ENCODE results near the gene BRD3. TPM values are rescaled to one million over a fixed set of nuclear protein-coding genes. Genes with fewer than 3 reads are reported as not detected.

The BRD3 gene
- total RNA-seq, 4 donors from 2014 or later, result 17.6 to 52.9 (median 29.0) TPM

- 94% methylated on average over 13 of the region's 13 CpGs for WGBS
- Histone ChIP-seq H3K4me3 (no peak overlapping the region), H3K36me3 (no peaks in the 10 kb centered on the region), H3K27ac (no peak overlapping the region), H3K4me1 (peaks cover 22% of the 10 kb centered on the region), H3K27me3 (no peaks in the 10 kb centered on the region), H3K9me3 (no peaks in the 10 kb centered on the region)
- TF ChIP-seq CTCF (IDR thresholded peaks at IDR 0.05) (no peak), POLR2AphosphoS5 (IDR thresholded peaks at IDR 0.05) (no peak), EP300 (IDR thresholded peaks at IDR 0.05) (no peak), POLR2A (IDR thresholded peaks at IDR 0.05) (no peak)
- DNase-seq (ENCODE audit: low spot score in 2 of 2), result no peak
Measured at GRCh38 chr9:133986774-133987445, 80.9 kb downstream of the BRD3 start.

GRCh38 chr9:133986061-133986460 lies 81.8 kb downstream of the BRD3 start:
- TF ChIP-seq POLR2AphosphoS5 (IDR thresholded peaks at IDR 0.05) (no peak), EP300 (IDR thresholded peaks at IDR 0.05) (no peak), POLR2A (IDR thresholded peaks at IDR 0.05) (no peak), CTCF (IDR thresholded peaks at IDR 0.05) (no peak)
- H3K4me1 ChIP-seq, result peaks cover 13% of the 10 kb centered on the region
- DNase-seq (ENCODE audit: low spot score in 2 of 2), result no peak
- no peaks in the 10 kb centered on the region for H3K36me3 ChIP-seq
- H3K4me3 ChIP-seq, result no peak overlapping the region
- no peaks in the 10 kb centered on the region for H3K9me3 ChIP-seq
- H3K27ac ChIP-seq, result no peak overlapping the region
- 95% methylated on average over 6 of the region's 6 CpGs for WGBS
- no peaks in the 10 kb centered on the region for H3K27me3 ChIP-seq

- Histone ChIP-seq H3K9me3 (no peaks in the 10 kb centered on the region), H3K4me1 (peaks cover 14% of the 10 kb centered on the region), H3K36me3 (no peaks in the 10 kb centered on the region), H3K4me3 (no peak overlapping the region), H3K27me3 (no peaks in the 10 kb centered on the region), H3K27ac (no peak overlapping the region)
- peak in 1 of 2 donors; percentile 72 for DNase-seq (ENCODE audit: low spot score in 2 of 2)
- 90% methylated on average over 22 of the region's 25 CpGs for WGBS
- TF ChIP-seq POLR2A (IDR thresholded peaks at IDR 0.05), result no peak
- TF ChIP-seq POLR2AphosphoS5 (IDR thresholded peaks at IDR 0.05), result no peak
- TF ChIP-seq EP300 (IDR thresholded peaks at IDR 0.05), result no peak
Measured at GRCh38 chr9:133982971-133983720, 84.7 kb downstream of the BRD3 start.

GRCh38 chr9:133981958-133982681 lies 85.7 kb downstream of the BRD3 start:
- WGBS, result 82% methylated on average over 27 of the region's 28 CpGs

DNA sequence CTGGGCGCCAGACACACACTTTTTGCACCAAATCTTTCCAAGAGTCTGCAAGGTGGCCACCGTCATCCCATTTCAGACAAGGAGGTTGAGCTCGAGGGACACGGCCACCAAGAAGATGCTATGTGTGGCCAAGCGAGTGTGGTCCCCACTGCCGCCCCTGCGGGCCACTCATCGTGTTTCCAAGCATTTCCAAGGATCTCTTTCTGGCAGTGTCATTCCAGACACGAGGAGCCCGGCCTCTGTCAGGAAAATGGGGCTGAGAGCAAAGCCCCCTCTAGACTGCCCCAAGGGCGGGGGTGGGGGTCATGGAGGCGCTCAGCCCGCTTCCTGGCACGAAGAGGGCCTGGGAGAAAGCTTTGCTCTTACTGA lies 86.3 kb downstream of the BRD3 start:
- WGBS, result 90% methylated on average over 12 of the region's 14 CpGs
- Histone ChIP-seq H3K4me3 (no peak overlapping the region), H3K27me3 (no peaks in the 10 kb centered on the region), H3K4me1 (peaks cover 14% of the 10 kb centered on the region), H3K27ac (no peak overlapping the region), H3K36me3 (no peaks in the 10 kb centered on the region), H3K9me3 (no peaks in the 10 kb centered on the region)
- peak in 1 of 2 donors; percentile 63 for DNase-seq (ENCODE audit: low spot score in 2 of 2)
- TF ChIP-seq EP300 (IDR thresholded peaks at IDR 0.05) (no peak), POLR2AphosphoS5 (IDR thresholded peaks at IDR 0.05) (no peak), CTCF (IDR thresholded peaks at IDR 0.05) (no peak), POLR2A (IDR thresholded peaks at IDR 0.05) (no peak)

More at GRCh38 chr9:133981958-133982681, 85.7 kb downstream of the BRD3 start:
- TF ChIP-seq CTCF (IDR thresholded peaks at IDR 0.05) (no peak), EP300 (IDR thresholded peaks at IDR 0.05) (no peak)
- Histone ChIP-seq H3K27me3 (no peaks in the 10 kb centered on the region), H3K9me3 (no peaks in the 10 kb centered on the region), H3K36me3 (no peaks in the 10 kb centered on the region), H3K27ac (no peak overlapping the region), H3K4me1 (peaks cover 14% of the 10 kb centered on the region), H3K4me3 (no peak overlapping the region)
- DNase-seq (ENCODE audit: low spot score in 2 of 2), result peak; percentile 51 to 76
